Gastroesophageal sphincter (tissue), 3 donors: ENCODE data around the gene FAM3A.

ENCODE experiments used
- EP300 ChIP-seq: sonication (generic); formaldehyde crosslinking; IDR thresholded peaks from one replicate; pipeline ENCODE4 v1.6.1; 2017; ENCODE audit warnings: antibody characterized with exemption, mild to moderate bottlenecking
- POLR2A ChIP-seq, 2 donors: fragments of 450-650 bp; IDR thresholded peaks; one replicate each; pipeline ENCODE4 v1.6.1; 2017; ENCODE audit warnings: antibody characterized with exemption in 2 of 2, mild to moderate bottlenecking in 2 of 2, moderate library complexity in 1 of 2
- POLR2AphosphoS5 ChIP-seq: sonication (generic); formaldehyde crosslinking; IDR thresholded peaks from one replicate; pipeline ENCODE4 v1.6.1; 2017; ENCODE audit warnings: antibody characterized with exemption
- TF ChIP-seq, protein P1 (sequence below), 4 experiments: fragments of 200-600 bp in 2 of 4; fragments of 450-650 bp in 2 of 4; sonication (generic) in 1 of 4; IDR thresholded peaks; one replicate each; pipeline ENCODE4 v1.5.1; 2017 to 2019; ENCODE audit warnings: antibody characterized with exemption in 4 of 4, mild to moderate bottlenecking in 2 of 4, moderate library complexity in 2 of 4

DNA sequence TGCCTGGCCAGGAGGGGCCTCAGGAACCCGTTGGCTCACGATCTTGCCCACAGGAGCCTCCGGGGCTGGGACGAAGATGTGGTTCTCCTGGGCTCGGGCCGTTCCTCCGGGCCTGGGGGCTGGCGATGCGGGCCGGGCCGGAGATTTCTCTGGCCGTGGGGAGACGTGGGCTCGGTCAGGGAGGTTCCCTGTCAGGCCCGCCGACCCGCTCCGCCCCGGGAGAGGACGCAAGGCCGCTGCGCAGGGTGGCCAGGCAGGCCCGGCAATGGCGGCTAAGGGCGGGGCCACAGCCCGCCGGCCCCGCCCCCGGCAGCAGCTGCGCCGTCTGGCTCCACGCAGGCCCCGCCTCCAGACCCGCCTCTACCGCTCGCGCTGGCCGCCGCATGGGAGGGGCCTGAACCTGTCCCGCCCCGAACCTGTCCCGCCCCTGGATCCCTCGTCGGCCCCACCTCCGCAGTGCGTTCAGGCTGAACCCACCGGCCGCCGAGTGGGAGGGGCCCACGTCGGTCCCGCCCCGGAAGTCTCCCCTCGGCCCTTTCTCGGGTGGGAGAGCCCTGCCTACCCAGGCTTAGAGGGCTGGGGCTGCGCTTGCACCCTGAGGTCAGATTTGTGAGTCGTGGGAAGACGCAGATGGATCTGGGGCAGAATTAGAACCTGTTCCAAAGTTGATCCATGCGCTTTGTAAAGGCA, at the start of gene FAM3A:
- TF ChIP-seq, protein P1, sequence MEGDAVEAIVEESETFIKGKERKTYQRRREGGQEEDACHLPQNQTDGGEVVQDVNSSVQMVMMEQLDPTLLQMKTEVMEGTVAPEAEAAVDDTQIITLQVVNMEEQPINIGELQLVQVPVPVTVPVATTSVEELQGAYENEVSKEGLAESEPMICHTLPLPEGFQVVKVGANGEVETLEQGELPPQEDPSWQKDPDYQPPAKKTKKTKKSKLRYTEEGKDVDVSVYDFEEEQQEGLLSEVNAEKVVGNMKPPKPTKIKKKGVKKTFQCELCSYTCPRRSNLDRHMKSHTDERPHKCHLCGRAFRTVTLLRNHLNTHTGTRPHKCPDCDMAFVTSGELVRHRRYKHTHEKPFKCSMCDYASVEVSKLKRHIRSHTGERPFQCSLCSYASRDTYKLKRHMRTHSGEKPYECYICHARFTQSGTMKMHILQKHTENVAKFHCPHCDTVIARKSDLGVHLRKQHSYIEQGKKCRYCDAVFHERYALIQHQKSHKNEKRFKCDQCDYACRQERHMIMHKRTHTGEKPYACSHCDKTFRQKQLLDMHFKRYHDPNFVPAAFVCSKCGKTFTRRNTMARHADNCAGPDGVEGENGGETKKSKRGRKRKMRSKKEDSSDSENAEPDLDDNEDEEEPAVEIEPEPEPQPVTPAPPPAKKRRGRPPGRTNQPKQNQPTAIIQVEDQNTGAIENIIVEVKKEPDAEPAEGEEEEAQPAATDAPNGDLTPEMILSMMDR (IDR thresholded peaks at IDR 0.05), result no peak
- TF ChIP-seq POLR2A (IDR thresholded peaks at IDR 0.05), result peak; percentile 90
- no peak for TF ChIP-seq EP300
- TF ChIP-seq POLR2AphosphoS5, result peak; percentile 88
